Endothelial cell of umbilical vein (primary cell): ENCODE data around the gene MEGF11. TPM values are rescaled to one million over a fixed set of nuclear protein-coding genes. Genes with fewer than 3 reads are reported as not detected.

Source experiments
- BruUV-seq: library from RNA; stranded (reverse); fragments of 400-500 nt; replicated peaks from 2 replicates; lab custom pipeline; 2021; lab: Mats Ljungman, UMichigan
- CTCF ChIA-PET: fragments of 300-600, 350-600 bp; sonication (Branson Sonifier 250); formaldehyde crosslinking; loops from one replicate; lab custom pipeline; 2021; ENCODE audit warnings: antibody characterized with exemption, inconsistent platforms; lab: Charles Lee
- POLR2A ChIA-PET: fragments of 300-600, 350-600 bp; sonication (Branson Sonifier 250); formaldehyde crosslinking; loops from one replicate; lab custom pipeline; 2021; ENCODE audit warnings: antibody characterized with exemption, inconsistent platforms; lab: Charles Lee
- DNase-seq: peaks from one replicate; pipeline ENCODE4 v3.0.0-alpha.2; 2011; ENCODE audit warnings: low read depth, low spot score
- FAIRE-seq: peaks from 2 replicates; lab custom pipeline; 2011; peaks lifted over from hg19 to GRCh38; lab: Jason Lieb, UNC
- H2AFZ ChIP-seq: 2 replicates; pipeline ENCODE4 v1.6.0; 2012; ENCODE audit warnings: low read depth, low read length, control low read depth, inconsistent platforms
- H3K27ac ChIP-seq: 2 replicates; pipeline ENCODE4 v1.5.1; 2011; ENCODE audit warnings: low read depth, mild to moderate bottlenecking, control low read depth, low read length, moderate library complexity; ENCODE audit not compliant: insufficient read depth
- H3K27me3 ChIP-seq, 2 experiments: 2 replicates each; pipeline versions ENCODE4 v1.6.0 to v1.6.1; 2011; ENCODE audit warnings: low read length in 2 of 2, mixed read lengths in 1 of 2; ENCODE audit not compliant: control insufficient read depth in 2 of 2, insufficient read depth in 2 of 2
- H3K36me3 ChIP-seq, 2 experiments: 2 replicates in 1 of 2; 3 replicates in 1 of 2; pipeline ENCODE4 v1.5.1; 2011; ENCODE audit warnings: low read length in 2 of 2, mild to moderate bottlenecking in 1 of 2, moderate library complexity in 1 of 2; ENCODE audit not compliant: control insufficient read depth in 2 of 2, insufficient read depth in 2 of 2; ENCODE audit errors: extremely low read depth in 1 of 2
- H3K4me1 ChIP-seq: 3 replicates; pipeline ENCODE4 v1.5.1; 2011; ENCODE audit warnings: mild to moderate bottlenecking, low read length; ENCODE audit not compliant: control insufficient read depth, insufficient read depth; ENCODE audit errors: extremely low read depth
- H3K4me2 ChIP-seq: 2 replicates; pipeline ENCODE4 v1.6.1; 2011; ENCODE audit warnings: low read length, control low read depth, mixed read lengths; ENCODE audit not compliant: insufficient read depth
- H3K4me3 ChIP-seq, 3 experiments: fragments of 200-600 bp in 1 of 3; sonication (generic), shearing (Covaris generic) in 1 of 3; replicated peaks in 1 of 3; 2 replicates each; pipeline ENCODE4 v1.5.1; 2011 to 2016; ENCODE audit warnings: control low read depth in 3 of 3, low read length in 3 of 3, mild to moderate bottlenecking in 2 of 3, inconsistent platforms in 1 of 3, low read depth in 1 of 3, moderate library complexity in 1 of 3; ENCODE audit not compliant: insufficient read depth in 1 of 3
- H3K79me2 ChIP-seq: 2 replicates; pipeline ENCODE4 v1.6.0; 2012; ENCODE audit warnings: low read length, inconsistent platforms; ENCODE audit not compliant: control insufficient read depth, insufficient read depth
- H3K9ac ChIP-seq: replicated peaks from 2 replicates; pipeline ENCODE3; 2011; ENCODE audit warnings: low read length, control low read depth; ENCODE audit not compliant: insufficient read depth; ENCODE audit errors: extremely low read depth
- H3K9me1 ChIP-seq: replicated peaks from 3 replicates; pipeline ENCODE4 v1.6.0; 2011; ENCODE audit warnings: mild to moderate bottlenecking, low read length; ENCODE audit not compliant: control insufficient read depth, insufficient read depth; ENCODE audit errors: extremely low read depth
- H3K9me3 ChIP-seq: replicated peaks from 2 replicates; pipeline ENCODE4 v1.5.1; 2012; ENCODE audit warnings: low read length, inconsistent platforms; ENCODE audit not compliant: control insufficient read depth, insufficient read depth
- H4K20me1 ChIP-seq: replicated peaks from 2 replicates; pipeline ENCODE3; 2011; ENCODE audit warnings: mild to moderate bottlenecking, low read length; ENCODE audit not compliant: control insufficient read depth, insufficient read depth; ENCODE audit errors: extremely low read depth
- EZH2 ChIP-seq: IDR thresholded peaks from 2 replicates; pipeline ENCODE4 v1.6.1; 2012; ENCODE audit warnings: borderline replicate concordance, low read depth, mild to moderate bottlenecking, moderate library complexity, low read length, inconsistent platforms; ENCODE audit not compliant: severe bottlenecking
- FOS ChIP-seq: IDR thresholded peaks from 2 replicates; pipeline ENCODE4 v1.6.1; 2011; ENCODE audit warnings: mild to moderate bottlenecking, low read length, moderate library complexity, borderline replicate concordance; ENCODE audit not compliant: insufficient read depth
- GATA2 ChIP-seq: IDR thresholded peaks from 2 replicates; pipeline ENCODE4 v1.7.0; 2011; ENCODE audit warnings: low read depth, mild to moderate bottlenecking, moderate library complexity, mixed read lengths, low read length; ENCODE audit not compliant: insufficient read length, insufficient read depth
- JUN ChIP-seq: IDR thresholded peaks from 2 replicates; pipeline ENCODE4 v1.6.1; 2011; ENCODE audit warnings: borderline replicate concordance, low read depth; ENCODE audit not compliant: insufficient read length, insufficient read depth
- MYC ChIP-seq: IDR thresholded peaks from one replicate; pipeline ENCODE4 v1.6.1; 2011; ENCODE audit warnings: mild to moderate bottlenecking, low read depth, low read length
- POLR2A ChIP-seq: IDR thresholded peaks from 2 replicates; pipeline ENCODE4 v1.6.1; 2012; ENCODE audit warnings: low read depth, mild to moderate bottlenecking, control low read depth, low read length
- POLR2AphosphoS5 ChIP-seq: IDR thresholded peaks from 2 replicates; pipeline ENCODE4 v1.6.1; 2012; ENCODE audit warnings: low read depth, mild to moderate bottlenecking, control low read depth, low read length, moderate library complexity; ENCODE audit not compliant: insufficient read depth
- dilution Hi-C: fragments of 300-500 bp; cut with MboI; formaldehyde crosslinking; loops from one replicate; pipeline ENCODE4 v1.15.0; 2019; ENCODE audit warnings: low sequenced_read_pairs; ENCODE audit not compliant: extremely low pct_ligation_motif_present
- intact Hi-C: fragments of 100-400 bp; cut with micrococcal nuclease; formaldehyde crosslinking; loops from one replicate; pipeline ENCODE4 v1.10.0; 2022
- polyA plus RNA-seq, 4 experiments: library from polyadenylated mRNA; depleted of rRNA in 3 of 4; stranded (reverse) in 3 of 4; unstranded in 1 of 4; fragments of >200 nt; gene quantifications; 2 replicates each; pipeline versions ENCODE4 v1.2.1 to v1.2.3, GENCODE V29; 2011 to 2012; ENCODE audit warnings: missing spikeins in 1 of 4
- total RNA-seq: library from RNA; stranded (reverse); gene quantifications from 2 replicates; pipeline ENCODE4 v1.2.3, GENCODE V29; 2021
- TF ChIP-seq, protein P1 (sequence below): IDR thresholded peaks from 2 replicates; pipeline ENCODE4 v1.6.1; 2011; ENCODE audit not compliant: insufficient read depth, insufficient read length
- TF ChIP-seq, protein P2 (sequence below), 2 donors: IDR thresholded peaks; 1 replicate in 1 of 2; 2 replicates in 1 of 2; pipeline ENCODE4 v1.5.1; 2011; ENCODE audit warnings: low read length in 2 of 2, mild to moderate bottlenecking in 2 of 2, moderate library complexity in 2 of 2, control low read depth in 1 of 2, inconsistent platforms in 1 of 2, low read depth in 1 of 2; ENCODE audit not compliant: insufficient read depth in 1 of 2; ENCODE audit errors: extremely low read depth in 1 of 2

MEGF11 gene
- total and polyA plus RNA-seq, 2 donors (not counting 3 experiments of a cell fraction or from before 2014, with no cell fraction given), result not detected

DNA sequence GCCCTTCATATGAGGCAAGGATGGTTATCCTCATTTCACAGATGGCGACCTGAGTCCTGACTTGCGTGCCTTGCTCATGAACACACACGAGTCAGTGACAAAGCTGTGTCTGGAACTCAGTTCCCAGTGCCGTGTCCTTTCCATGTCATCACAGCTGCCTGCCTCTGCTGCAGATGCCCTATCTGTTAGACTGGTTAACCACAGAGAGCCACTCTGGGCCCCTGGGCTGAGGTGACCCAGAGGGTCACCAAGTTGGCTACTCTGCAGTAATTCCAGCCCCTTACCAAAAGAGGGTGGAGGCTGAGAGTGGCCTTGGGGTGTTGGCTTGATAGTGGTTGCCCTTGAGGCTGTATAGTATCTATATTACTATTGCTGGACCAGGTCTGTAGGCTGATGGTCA, 343.2 kb downstream of the MEGF11 start:
- H3K27ac ChIP-seq, result no peak overlapping the region
- no peaks in the 10 kb centered on the region for H3K9me3 ChIP-seq
- no TSS peak for BruUV-seq
- DNase-seq (no peak), FAIRE-seq (no peak)
- dilution Hi-C loops (no loop called here), intact Hi-C loops (loop anchor here (10.0 kb wide), 1 partner anchor 374 kb away; no protein-coding TSS in a partner anchor)
- peaks cover 3 to 22% of the 10 kb centered on the region in 2 experiments for H3K36me3 ChIP-seq
- no peak overlapping the region for H3K9ac ChIP-seq
- no peaks in the 10 kb centered on the region for H3K27me3 ChIP-seq
- CTCF ChIA-PET, result interaction anchor here (0.6 to 0.9 kb wide), 2 partner anchors 48 to 432 kb away, joined by 3 to 4 read pairs; no protein-coding TSS in a partner anchor
- H2AFZ ChIP-seq, result no peak overlapping the region
- no peaks in the 10 kb centered on the region for H3K4me1 ChIP-seq
- H3K9me1 ChIP-seq, result no peaks in the 10 kb centered on the region
- POLR2A ChIA-PET, result no interaction called here
- no peaks in the 10 kb centered on the region for H3K79me2 ChIP-seq
- H3K4me2 ChIP-seq, result no peak overlapping the region
- no peaks in the 10 kb centered on the region for H4K20me1 ChIP-seq
- TF ChIP-seq FOS, result no peak
- TF ChIP-seq, protein P1, sequence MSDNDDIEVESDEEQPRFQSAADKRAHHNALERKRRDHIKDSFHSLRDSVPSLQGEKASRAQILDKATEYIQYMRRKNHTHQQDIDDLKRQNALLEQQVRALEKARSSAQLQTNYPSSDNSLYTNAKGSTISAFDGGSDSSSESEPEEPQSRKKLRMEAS, result no peak
- TF ChIP-seq GATA2, result no peak
- TF ChIP-seq EZH2, result no peak
- TF ChIP-seq POLR2A, result no peak
- TF ChIP-seq, protein P2, sequence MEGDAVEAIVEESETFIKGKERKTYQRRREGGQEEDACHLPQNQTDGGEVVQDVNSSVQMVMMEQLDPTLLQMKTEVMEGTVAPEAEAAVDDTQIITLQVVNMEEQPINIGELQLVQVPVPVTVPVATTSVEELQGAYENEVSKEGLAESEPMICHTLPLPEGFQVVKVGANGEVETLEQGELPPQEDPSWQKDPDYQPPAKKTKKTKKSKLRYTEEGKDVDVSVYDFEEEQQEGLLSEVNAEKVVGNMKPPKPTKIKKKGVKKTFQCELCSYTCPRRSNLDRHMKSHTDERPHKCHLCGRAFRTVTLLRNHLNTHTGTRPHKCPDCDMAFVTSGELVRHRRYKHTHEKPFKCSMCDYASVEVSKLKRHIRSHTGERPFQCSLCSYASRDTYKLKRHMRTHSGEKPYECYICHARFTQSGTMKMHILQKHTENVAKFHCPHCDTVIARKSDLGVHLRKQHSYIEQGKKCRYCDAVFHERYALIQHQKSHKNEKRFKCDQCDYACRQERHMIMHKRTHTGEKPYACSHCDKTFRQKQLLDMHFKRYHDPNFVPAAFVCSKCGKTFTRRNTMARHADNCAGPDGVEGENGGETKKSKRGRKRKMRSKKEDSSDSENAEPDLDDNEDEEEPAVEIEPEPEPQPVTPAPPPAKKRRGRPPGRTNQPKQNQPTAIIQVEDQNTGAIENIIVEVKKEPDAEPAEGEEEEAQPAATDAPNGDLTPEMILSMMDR (IDR thresholded peaks at IDR 0.05; ENCODE audit: extremely low read depth in 1 of 2, insufficient read depth in 1 of 2, low read depth in 1 of 2, low read length in 2 of 2), result no peak
- TF ChIP-seq MYC, result no peak
- TF ChIP-seq POLR2AphosphoS5, result no peak
- no peak for TF ChIP-seq JUN
- no peak overlapping the region for H3K4me3 ChIP-seq
